Limb (tissue), 2 donors: ENCODE measurements around the gene SSTR4.

Experiments
- DNase-seq, 2 donors: peaks; one replicate each; pipeline ENCODE4 v3.0.0-alpha.2; 2016; ENCODE audit errors: extremely low spot score in 2 of 2

SSTR4 gene

GRCh38 chr20:23065266-23066201, 30.4 kb downstream of the SSTR4 start:
- DNase-seq: no peak

GRCh38 chr20:23066772-23067171, 31.7 kb downstream of the SSTR4 start:
- no peak for DNase-seq

- DNase-seq: no peak
These were observed 33.2 kb downstream of the SSTR4 start for GRCh38 chr20:23068283-23068682.

- DNase-seq: no peak
These were observed 34.0 kb downstream of the SSTR4 start for GRCh38 chr20:23069108-23069507.

GRCh38 chr20:23071398-23071797, 36.3 kb downstream of the SSTR4 start:
- no peak for DNase-seq

GRCh38 chr20:23071996-23072395, 36.9 kb downstream of the SSTR4 start:
- no peak for DNase-seq

GRCh38 chr20:23072892-23073586, 37.9 kb downstream of the SSTR4 start:
- no peak for DNase-seq

GRCh38 chr20:23074052-23074451, 38.9 kb downstream of the SSTR4 start:
- DNase-seq: no peak

- no peak for DNase-seq
These were observed 42.2 kb downstream of the SSTR4 start for GRCh38 chr20:23077277-23077676.

GRCh38 chr20:23078351-23079015, 43.4 kb downstream of the SSTR4 start:
- no peak for DNase-seq

GRCh38 chr20:23079016-23079351, 43.9 kb downstream of the SSTR4 start:
- no peak for DNase-seq

- DNase-seq: no peak
These were observed 44.8 kb downstream of the SSTR4 start for GRCh38 chr20:23079926-23080325.

GRCh38 chr20:23080521-23080920, 45.4 kb downstream of the SSTR4 start:
- no peak for DNase-seq

GRCh38 chr20:23081263-23081819, 46.2 kb downstream of the SSTR4 start:
- DNase-seq: no peak

GRCh38 chr20:23082846-23083552, 47.9 kb downstream of the SSTR4 start:
- DNase-seq: no peak

- DNase-seq: no peak
These were observed 48.6 kb downstream of the SSTR4 start for GRCh38 chr20:23083553-23084220.

GRCh38 chr20:23084282-23084844, 49.3 kb downstream of the SSTR4 start:
- DNase-seq: no peak

- DNase-seq: no peak
These were observed 49.8 kb downstream of the SSTR4 start for GRCh38 chr20:23084845-23085365.

GRCh38 chr20:23085436-23086055, 50.4 kb downstream of the SSTR4 start:
- no peak for DNase-seq
